Adrenal gland (tissue), 12 donors: ENCODE results near the gene RASSF5. TPM values are rescaled to one million over a fixed set of nuclear protein-coding genes. Genes with fewer than 3 reads are reported as not detected.

Experiments used
- DNase-seq, 7 donors: peaks; one replicate each; pipeline ENCODE4 v3.0.0-alpha.2; 2019 to 2020
- H3K27ac ChIP-seq, 5 donors: fragments of 200-600 bp; sonication (generic) in 4 of 5; 1 replicate in 3 of 5; 2 replicates in 2 of 5; pipeline versions ENCODE4 v1.5.1 to v1.8.0; 2016 to 2020; ENCODE audit warnings: mild to moderate bottlenecking in 1 of 5
- H3K27me3 ChIP-seq: fragments of 200-600 bp; 2 replicates; pipeline ENCODE4 v1.8.0; 2021
- H3K36me3 ChIP-seq, 2 donors: fragments of 200-600 bp; replicated peaks in 1 of 2; 1 replicate in 1 of 2; 2 replicates in 1 of 2; pipeline versions ENCODE4 v1.5.1 to v1.8.0; 2018 to 2022
- H3K4me1 ChIP-seq, 2 donors: fragments of 200-600 bp; replicated peaks in 1 of 2; 1 replicate in 1 of 2; 2 replicates in 1 of 2; pipeline versions ENCODE4 v1.5.1 to v1.8.0; 2018 to 2021
- H3K4me3 ChIP-seq, 4 donors: fragments of 200-600 bp; sonication (generic) in 3 of 4; one replicate each; pipeline ENCODE4 v1.5.1; 2016 to 2018
- H3K9me3 ChIP-seq, 3 donors: fragments of 200-600 bp; sonication (generic) in 1 of 3; replicated peaks in 1 of 3; 1 replicate in 2 of 3; 2 replicates in 1 of 3; pipeline versions ENCODE4 v1.5.1 to v1.8.0; 2016 to 2021
- POLR2A ChIP-seq, 2 donors: fragments of 450-650 bp; IDR thresholded peaks; one replicate each; pipeline ENCODE4 v1.6.1; 2017; ENCODE audit warnings: antibody characterized with exemption in 2 of 2, mild to moderate bottlenecking in 2 of 2, moderate library complexity in 1 of 2
- WGBS, 4 donors: extraction: QIAGEN DNeasy Blood & Tissue Kit in 2 of 4; methylation state at CpG; one replicate each; pipeline versions ENCODE4 v1.1.5 to v1.1.7; 2013 to 2017; 5-methylcytosine and 5-hydroxymethylcytosine counted together
- intact Hi-C, 2 donors: fragments of 100-400 bp; cut with DNase I; formaldehyde crosslinking; loops; one replicate each; pipeline versions ENCODE4 v1.14.1 to v1.15.0; 2022 to 2023
- polyA plus RNA-seq, 3 donors: library from polyadenylated mRNA; stranded (reverse); fragments of 200-250 nt in 2 of 3; fragments of 350-450 nt in 1 of 3; fragmentation: Illumina TruSeq in 1 of 3; extraction: RNeasy Lipid Tissue Mini Kit (QIAGEN cat#74804) in 1 of 3; gene quantifications; one replicate each; pipeline ENCODE4 v1.2.3, GENCODE V29; 2013 to 2014
- total RNA-seq, 9 donors: library from RNA; depleted of rRNA in 4 of 9; stranded (reverse); fragments of >200 nt in 4 of 9; fragments of 120-200 nt in 1 of 9; fragmentation: NEBNext Ultra II Directional in 1 of 9; extraction: Animal tissue kit (Norgen Biotek cat#: 25700) in 1 of 9; gene quantifications; one replicate each; pipeline versions ENCODE4 v1.1.0 to v1.2.4, GENCODE V29; 2013 to 2023
- TF ChIP-seq, protein P1 (sequence below), 6 experiments: fragments of 450-650 bp in 4 of 6; fragments of 200-600 bp in 2 of 6; sonication (generic) in 1 of 6; IDR thresholded peaks; 1 replicate in 5 of 6; 2 replicates in 1 of 6; pipeline versions ENCODE4 v1.5.1 to v1.8.0; 2016 to 2021; ENCODE audit warnings: antibody characterized with exemption in 6 of 6, mild to moderate bottlenecking in 2 of 6, moderate library complexity in 1 of 6
- donor health status: healthy with polysubstance abuse.
- donor health status: Bipolar disorder and iron deficiency.
- donor health status: DM: yes; HTN: yes; CAD: no.
- donor health status: DM: no; HTN: no; CAD: no.
- donor health status: DM: no; HTN: no; CAD: no.
- donor health status: DM: yes; HTN: yes; CAD: no.

RASSF5 gene
- total and polyA plus RNA-seq, 12 donors, result 7.1 to 57.9 (median 27.0) TPM

DNA sequence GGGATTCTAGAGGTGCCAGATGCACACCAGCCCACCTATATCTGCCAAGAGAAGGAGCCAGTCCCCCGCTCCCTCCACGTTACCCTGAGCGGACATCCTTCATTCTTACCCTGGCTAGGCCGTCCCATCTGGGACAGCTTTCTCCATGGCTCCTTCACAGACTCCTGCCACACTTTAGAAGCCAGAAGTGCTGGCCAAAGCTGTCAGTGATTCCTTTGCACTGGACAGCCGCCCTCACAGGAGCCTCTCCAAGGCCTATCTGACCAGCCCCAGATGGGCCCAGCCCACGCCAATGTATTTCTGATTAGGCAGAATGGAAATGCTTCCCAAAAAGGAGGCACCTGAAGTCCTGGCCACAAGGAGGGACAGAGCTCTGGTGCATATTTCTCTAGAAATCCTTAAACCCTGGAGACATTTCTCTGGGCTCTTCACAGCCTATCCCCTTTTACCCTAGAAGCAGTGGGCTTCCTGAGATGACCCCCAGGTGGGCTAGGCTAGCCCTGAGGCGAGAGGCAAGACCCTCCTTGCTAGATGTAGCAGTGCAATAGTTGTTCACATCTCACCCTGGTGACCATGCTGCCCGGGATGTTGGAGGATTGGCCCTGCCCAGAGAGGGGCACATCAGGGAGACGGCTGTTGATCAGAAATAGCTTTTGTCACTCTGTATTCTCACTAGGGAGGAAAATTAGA, 44.1 kb downstream of the RASSF5 start:
- H3K9me3 ChIP-seq, result no peaks in the 10 kb centered on the region
- H3K4me1 ChIP-seq, result peaks cover 16 to 29% of the 10 kb centered on the region in 2 donors
- no peak for DNase-seq
- intact Hi-C loops, result no loop called here
- no peak for TF ChIP-seq POLR2A (IDR thresholded peaks at IDR 0.05)
- TF ChIP-seq, protein P1, sequence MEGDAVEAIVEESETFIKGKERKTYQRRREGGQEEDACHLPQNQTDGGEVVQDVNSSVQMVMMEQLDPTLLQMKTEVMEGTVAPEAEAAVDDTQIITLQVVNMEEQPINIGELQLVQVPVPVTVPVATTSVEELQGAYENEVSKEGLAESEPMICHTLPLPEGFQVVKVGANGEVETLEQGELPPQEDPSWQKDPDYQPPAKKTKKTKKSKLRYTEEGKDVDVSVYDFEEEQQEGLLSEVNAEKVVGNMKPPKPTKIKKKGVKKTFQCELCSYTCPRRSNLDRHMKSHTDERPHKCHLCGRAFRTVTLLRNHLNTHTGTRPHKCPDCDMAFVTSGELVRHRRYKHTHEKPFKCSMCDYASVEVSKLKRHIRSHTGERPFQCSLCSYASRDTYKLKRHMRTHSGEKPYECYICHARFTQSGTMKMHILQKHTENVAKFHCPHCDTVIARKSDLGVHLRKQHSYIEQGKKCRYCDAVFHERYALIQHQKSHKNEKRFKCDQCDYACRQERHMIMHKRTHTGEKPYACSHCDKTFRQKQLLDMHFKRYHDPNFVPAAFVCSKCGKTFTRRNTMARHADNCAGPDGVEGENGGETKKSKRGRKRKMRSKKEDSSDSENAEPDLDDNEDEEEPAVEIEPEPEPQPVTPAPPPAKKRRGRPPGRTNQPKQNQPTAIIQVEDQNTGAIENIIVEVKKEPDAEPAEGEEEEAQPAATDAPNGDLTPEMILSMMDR (IDR thresholded peaks at IDR 0.05), result no peak
- no peak overlapping the region for H3K4me3 ChIP-seq
- no peak overlapping the region for H3K27ac ChIP-seq
- H3K36me3 ChIP-seq, result no peaks in the 10 kb centered on the region
- H3K27me3 ChIP-seq, result no peaks in the 10 kb centered on the region
- 88 to 95% (median 93%) methylated on average over 7 to 9 of the region's 9 CpGs for WGBS, 4 donors

DNA sequence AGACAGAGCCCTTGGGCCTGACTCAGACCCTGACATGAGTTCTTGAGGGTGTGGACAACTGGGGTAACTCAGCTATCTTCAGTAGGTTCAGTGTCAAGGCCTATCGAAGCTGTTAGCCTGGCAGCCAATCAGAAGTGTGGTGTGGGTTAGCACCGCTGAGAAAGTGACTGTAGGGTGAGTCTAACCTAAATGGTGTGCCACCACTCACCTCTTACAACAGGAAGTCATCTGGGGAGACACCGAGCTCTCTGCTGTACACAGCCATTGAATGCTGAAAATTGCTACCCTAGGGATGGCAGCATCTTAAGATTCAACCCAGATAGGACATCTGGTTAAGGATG, 44.6 kb downstream of the RASSF5 start:
- Histone ChIP-seq H3K27ac (no peak overlapping the region), H3K36me3 (no peaks in the 10 kb centered on the region), H3K4me1 (peaks cover 21 to 34% of the 10 kb centered on the region in 2 donors), H3K4me3 (no peak overlapping the region), H3K27me3 (no peaks in the 10 kb centered on the region), H3K9me3 (no peaks in the 10 kb centered on the region)
- intact Hi-C loops, result no loop called here
- WGBS, 4 donors, result 89 to 90% (median 90%) methylated on average over 3 of the region's 3 CpGs; no CpG with 5 or more reads in 1 of the 4 donors
- no peak for DNase-seq
- no peak for TF ChIP-seq POLR2A (IDR thresholded peaks at IDR 0.05)
- TF ChIP-seq, protein P1 (IDR thresholded peaks at IDR 0.05), result no peak

DNA sequence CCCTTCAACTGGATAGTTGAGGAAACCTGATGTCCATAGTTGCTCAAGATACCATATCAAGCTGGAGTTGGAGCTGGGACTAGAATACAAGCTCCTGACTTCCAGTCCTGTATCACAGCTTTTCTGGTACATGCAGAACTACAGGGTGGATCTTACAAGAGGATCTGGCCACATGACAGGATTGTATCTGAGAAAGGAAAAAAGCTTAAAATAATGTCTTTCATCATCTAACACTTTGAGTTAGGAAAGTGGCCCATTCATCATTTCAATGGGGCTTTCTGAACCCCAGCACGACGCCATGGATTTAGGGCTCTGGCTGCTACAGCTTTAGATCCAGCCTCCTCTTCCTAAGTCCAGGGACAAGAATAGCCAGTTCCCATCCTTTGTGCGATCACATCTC, 46.9 kb downstream of the RASSF5 start:
- DNase-seq, result no peak
- H3K36me3 ChIP-seq, result no peaks in the 10 kb centered on the region
- 79 to 88% (median 84%) methylated on average over 3 of the region's 3 CpGs for whole genome bisulfite sequencing, 4 donors
- no peak for TF ChIP-seq POLR2A (IDR thresholded peaks at IDR 0.05)
- TF ChIP-seq, protein P1 (IDR thresholded peaks at IDR 0.05), result no peak
- no peaks in the 10 kb centered on the region for H3K9me3 ChIP-seq
- H3K4me1 ChIP-seq, result peaks cover 36 to 56% of the 10 kb centered on the region in 2 donors
- no peaks in the 10 kb centered on the region for H3K27me3 ChIP-seq
- H3K27ac ChIP-seq, result peak overlapping the region in 1 of 5 donors; percentile 90
- no peak overlapping the region for H3K4me3 ChIP-seq
- intact Hi-C loops, result no loop called here

DNA sequence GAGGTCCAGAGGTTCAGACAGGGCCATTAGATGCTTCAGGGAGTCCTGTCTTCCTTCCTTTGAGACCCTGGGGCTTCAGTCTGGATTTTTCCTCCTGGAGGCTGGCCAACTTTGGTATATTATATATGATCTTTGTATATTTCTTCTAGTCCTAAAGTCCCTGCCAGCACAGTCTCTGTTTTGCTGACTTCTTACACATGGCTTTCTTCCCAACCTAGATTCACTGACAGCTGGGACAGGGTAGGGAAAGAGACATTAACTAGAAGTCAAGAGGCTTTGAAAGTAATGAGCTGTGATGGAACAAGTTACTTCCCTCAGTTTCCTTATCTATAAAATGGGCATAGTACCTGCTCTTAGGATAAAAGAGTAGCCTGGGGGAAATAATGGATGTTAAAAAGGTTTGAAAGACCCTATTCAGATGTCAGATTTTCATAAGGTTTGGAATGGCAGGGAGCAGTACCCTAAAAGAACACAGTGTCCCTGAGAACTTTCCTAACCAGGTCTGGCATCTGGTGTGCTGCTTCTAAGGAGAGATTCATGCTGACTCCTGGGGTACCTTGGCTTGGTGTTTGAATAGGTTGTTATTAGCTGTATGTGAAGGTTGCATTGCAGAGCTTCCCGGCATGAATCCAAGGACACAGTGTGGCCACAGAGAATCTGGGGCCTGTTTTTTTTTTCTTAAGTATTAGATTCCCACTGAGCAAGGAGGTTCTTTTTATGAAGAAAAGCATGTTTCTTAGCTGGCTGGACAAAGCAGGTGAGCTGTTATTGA, 47.6 kb downstream of the RASSF5 start:
- H3K27ac ChIP-seq, result peak overlapping the region; percentile 36 to 90 (median 67)
- H3K27me3 ChIP-seq, result no peaks in the 10 kb centered on the region
- intact Hi-C loops, result no loop called here
- H3K4me3 ChIP-seq, result no peak overlapping the region
- H3K9me3 ChIP-seq, result no peaks in the 10 kb centered on the region
- TF ChIP-seq, protein P1 (IDR thresholded peaks at IDR 0.05), result no peak
- TF ChIP-seq POLR2A (IDR thresholded peaks at IDR 0.05), result no peak
- no peaks in the 10 kb centered on the region for H3K36me3 ChIP-seq
- peak in 3 of 7 donors; percentile 54 to 66 (median 54) for DNase-seq
- H3K4me1 ChIP-seq, result peaks cover 41 to 62% of the 10 kb centered on the region in 2 donors
- WGBS, 4 donors, result 54 to 61% (median 57%) methylated on average over 1 of the region's 1 CpG
